ENCODE measurements around the gene PLAC1.

- TF ChIP-seq EZH2 (IDR thresholded peaks at IDR 0.05; ENCODE audit: borderline replicate concordance, low read length) (no peak), CTCF (conservative IDR thresholded peaks at IDR 0.05 in 1 of 2, IDR thresholded peaks at IDR 0.05 in 1 of 2; ENCODE audit: extremely low read depth in 1 of 2, insufficient read depth in 1 of 2, low read depth in 1 of 2, low read length in 2 of 2) (no peak)
These were observed 30.0 kb upstream of the PLAC1 start for GRCh38 chrX:134688031-134688823.

All from mammary epithelial cell (primary cell).